NCI-H2029 treated with DMSO at 0.1 percent for 48 hours (cell line): ENCODE measurements around the gene UCN.
A peak's percentile ranks its signal among the peaks of the same experiment; 100 is the strongest.
"Not testable (repeated sequence)": the region's sequence is repeated elsewhere in the genome, so short reads cannot be mapped to it uniquely, and the experiment has no call there.

Experiments
- DNase-seq: peaks from one replicate; lab custom pipeline; 2025; lab: John Stamatoyannopoulos, UW

UCN gene

GRCh38 chr2:27314709-27315108 lies 6.5 kb upstream of the UCN start:
- DNase-seq = no peak

- DNase-seq = no peak
These were observed 5.8 kb upstream of the UCN start for GRCh38 chr2:27313882-27314645.

- no peak for DNase-seq
These were observed 3.9 kb upstream of the UCN start for GRCh38 chr2:27312152-27312551.

GRCh38 chr2:27309651-27310050 lies 1.4 kb upstream of the UCN start:
- DNase-seq = no peak

- no peak for DNase-seq
These were observed 493 bp downstream of the UCN start for GRCh38 chr2:27307545-27308358.

- DNase-seq = no peak
These were observed 1.0 kb downstream of the UCN start for GRCh38 chr2:27307287-27307544.

GRCh38 chr2:27306573-27307286 lies 1.5 kb downstream of the UCN start:
- DNase-seq = no peak

GRCh38 chr2:27306136-27306535 lies 2.1 kb downstream of the UCN start:
- DNase-seq = no peak

- no peak for DNase-seq
These were observed 2.7 kb downstream of the UCN start for GRCh38 chr2:27305516-27305915.

GRCh38 chr2:27304488-27305240 lies 3.6 kb downstream of the UCN start:
- DNase-seq = no peak

GRCh38 chr2:27303093-27304025 lies 4.9 kb downstream of the UCN start:
- peak; percentile 55 for DNase-seq

GRCh38 chr2:27300606-27301005 lies 7.6 kb downstream of the UCN start:
- not testable (repeated sequence) for DNase-seq

- peak; percentile 29 for DNase-seq
These were observed 9.7 kb downstream of the UCN start for GRCh38 chr2:27298391-27299080.

GRCh38 chr2:27297195-27297594 lies 11.1 kb downstream of the UCN start:
- no peak for DNase-seq

- no peak for DNase-seq
These were observed 11.8 kb downstream of the UCN start for GRCh38 chr2:27296481-27296880.

GRCh38 chr2:27294928-27295327 lies 13.3 kb downstream of the UCN start:
- no peak for DNase-seq

- DNase-seq = no peak
These were observed 16.4 kb downstream of the UCN start for GRCh38 chr2:27291865-27292264.

GRCh38 chr2:27290549-27290948 lies 17.7 kb downstream of the UCN start:
- DNase-seq = no peak

GRCh38 chr2:27288610-27289009 lies 19.6 kb downstream of the UCN start:
- DNase-seq = no peak

- no peak for DNase-seq
These were observed 22.8 kb downstream of the UCN start for GRCh38 chr2:27285481-27285880.

- DNase-seq = no peak
These were observed 23.2 kb downstream of the UCN start for GRCh38 chr2:27284996-27285395.
